K562 (cell line): ENCODE data around the gene IPO13. TPM values are rescaled to one million over a fixed set of nuclear protein-coding genes. Genes with fewer than 3 reads are reported as not detected.

ENCODE experiments used
- ARHGAP35 ChIP-seq: fragments of 450-650 bp; IDR thresholded peaks from 2 replicates; pipeline ENCODE4 v1.6.1; 2018; ENCODE audit not compliant: partially characterized antibody
- CEBPB ChIP-seq: fragments of 450-650 bp; IDR thresholded peaks from 2 replicates; pipeline ENCODE4 v1.6.1; 2016; ENCODE audit warnings: missing genetic modification characterization, missing compliant biosample characterization
- CREBBP ChIP-seq: IDR thresholded peaks from one replicate; pipeline ENCODE4 v1.6.1; 2012; ENCODE audit warnings: low read depth, mild to moderate bottlenecking, control low read depth, inconsistent platforms, low read length
- GATAD2A ChIP-seq: fragments of 450-650 bp; IDR thresholded peaks from 2 replicates; pipeline ENCODE4 v1.6.1; 2017
- KDM4B ChIP-seq, 2 experiments: fragments of 450-650 bp in 1 of 2; sonication (generic) in 1 of 2; IDR thresholded peaks; 2 replicates each; pipeline ENCODE4 v1.6.1; 2016 to 2017; ENCODE audit warnings: borderline replicate concordance in 2 of 2, antibody characterized with exemption in 1 of 2, low read depth in 1 of 2, mild to moderate bottlenecking in 1 of 2
- MTF1 ChIP-seq: fragments of 250-450 bp; sonication (Bioruptor Pico); IDR thresholded peaks from 2 replicates; pipeline ENCODE4 v1.9.0; 2021; ENCODE audit warnings: moderate library complexity, mild to moderate bottlenecking, inconsistent platforms, borderline replicate concordance
- NFYB ChIP-seq: IDR thresholded peaks from 2 replicates; pipeline ENCODE4 v1.6.1; 2011; ENCODE audit warnings: mild to moderate bottlenecking, moderate library complexity; ENCODE audit not compliant: insufficient read length; ENCODE audit errors: extremely low read depth
- NR4A1 ChIP-seq, 2 experiments: fragments of 250-450 bp in 1 of 2; fragments of 450-650 bp in 1 of 2; sonication (Bioruptor Pico) in 1 of 2; IDR thresholded peaks; 2 replicates each; pipeline versions ENCODE4 v1.4.0 to v1.6.1; 2016 to 2020; ENCODE audit warnings: mild to moderate bottlenecking in 2 of 2, missing compliant biosample characterization in 1 of 2, missing genetic modification characterization in 1 of 2, moderate library complexity in 1 of 2
- POLR2AphosphoS5 ChIP-seq: IDR thresholded peaks from 2 replicates; pipeline ENCODE4 v1.6.1; 2011; ENCODE audit warnings: mild to moderate bottlenecking, low read depth, low read length, moderate library complexity; ENCODE audit not compliant: control insufficient read depth, insufficient read depth
- PYGO2 ChIP-seq: fragments of 450-650 bp; IDR thresholded peaks from 2 replicates; pipeline ENCODE4 v1.6.1; 2016; ENCODE audit warnings: mild to moderate bottlenecking, missing genetic modification characterization, moderate library complexity, missing compliant biosample characterization
- SREBF1 ChIP-seq: fragments of 150-350 bp; IDR thresholded peaks from 2 replicates; pipeline ENCODE4 v1.6.1; 2014; ENCODE audit warnings: antibody characterized with exemption, low read depth, low read length, borderline replicate concordance
- SRF ChIP-seq, 2 experiments: fragments of 250-450, 450-650 bp in 1 of 2; sonication (Bioruptor Pico) in 1 of 2; sonication (generic) in 1 of 2; formaldehyde crosslinking; IDR thresholded peaks; 2 replicates each; pipeline versions ENCODE4 v1.5.0 to v1.5.1; 2020 to 2022; ENCODE audit warnings: mild to moderate bottlenecking in 1 of 2, missing genetic modification reagents in 1 of 2
- XRCC5 ChIP-seq: fragments of 200-400 bp; formaldehyde crosslinking; IDR thresholded peaks from 2 replicates; pipeline ENCODE4 v1.6.1; 2017; ENCODE audit warnings: low read depth, mild to moderate bottlenecking, low read length
- ZBTB8A ChIP-seq: fragments of 450-650 bp; IDR thresholded peaks from 2 replicates; pipeline ENCODE4 v1.6.1; 2018; ENCODE audit warnings: mild to moderate bottlenecking, moderate library complexity; ENCODE audit not compliant: partially characterized antibody
- ZNF696 ChIP-seq: fragments of 250-450 bp; sonication (Bioruptor Pico); conservative IDR thresholded peaks from 2 replicates; pipeline ENCODE4 v1.4.0; 2020; ENCODE audit warnings: mild to moderate bottlenecking, moderate library complexity
- polyA plus RNA-seq, 8 experiments: library from polyadenylated mRNA; depleted of rRNA in 4 of 8; stranded (reverse) in 5 of 8; unstranded in 3 of 8; fragments of >200 nt; fragmentation: Nextera tagmentation in 2 of 8; fragmentation: Illumina TruSeq in 1 of 8; extraction: Ambion mirVana in 2 of 8; extraction: Trizol in 1 of 8; gene quantifications; 2 replicates each; pipeline versions ENCODE4 v1.2.1 to v1.2.3, GENCODE V29; 2011 to 2014; ENCODE audit warnings: inconsistent platforms in 1 of 8, missing spikeins in 1 of 8
- total RNA-seq, 7 experiments: library from RNA; depleted of rRNA in 6 of 7; stranded (reverse); fragments of >200 nt in 6 of 7; fragmentation: Illumina TruSeq in 2 of 7; extraction: Trizol in 2 of 7; gene quantifications; 2 replicates each; pipeline versions ENCODE4 v1.2.1 to v1.2.3, GENCODE V29; 2011 to 2021; ENCODE audit warnings: low replicate concordance in 1 of 7
- TF ChIP-seq, protein P1 (sequence below), 2 experiments: IDR thresholded peaks; 2 replicates each; pipeline ENCODE4 v1.6.1; 2011; ENCODE audit warnings: borderline replicate concordance in 1 of 2, control low read depth in 1 of 2, low read depth in 1 of 2, low read length in 1 of 2, mild to moderate bottlenecking in 1 of 2, mixed read lengths in 1 of 2, moderate library complexity in 1 of 2; ENCODE audit not compliant: insufficient read depth in 1 of 2, insufficient read length in 1 of 2, poor library complexity in 1 of 2, severe bottlenecking in 1 of 2; ENCODE audit errors: extremely low read depth in 1 of 2
- TF ChIP-seq, protein P2 (sequence below): fragments of 450-650 bp; formaldehyde crosslinking; IDR thresholded peaks from 2 replicates; pipeline ENCODE4 v1.4.0; 2020; ENCODE audit warnings: mild to moderate bottlenecking, mixed read lengths
- TF ChIP-seq, protein P3 (sequence below), 2 experiments: IDR thresholded peaks; 2 replicates each; pipeline ENCODE4 v1.6.1; 2012; ENCODE audit warnings: improper control_type of control experiment in 2 of 2, low read depth in 2 of 2, low read length in 2 of 2, borderline replicate concordance in 1 of 2
- TF ChIP-seq, protein P4 (sequence below): fragments of 250-450 bp; sonication (Bioruptor Pico); IDR thresholded peaks from 2 replicates; pipeline ENCODE4 v1.8.0; 2021; ENCODE audit warnings: borderline replicate concordance, mild to moderate bottlenecking, moderate library complexity; ENCODE audit not compliant: poor library complexity, severe bottlenecking

IPO13 gene
- total and polyA plus RNA-seq, 9 of the 15 experiments (the other 6 are each of a cell fraction or from before 2014, with no cell fraction given), result 7.0 to 30.8 (median 16.2) TPM

DNA sequence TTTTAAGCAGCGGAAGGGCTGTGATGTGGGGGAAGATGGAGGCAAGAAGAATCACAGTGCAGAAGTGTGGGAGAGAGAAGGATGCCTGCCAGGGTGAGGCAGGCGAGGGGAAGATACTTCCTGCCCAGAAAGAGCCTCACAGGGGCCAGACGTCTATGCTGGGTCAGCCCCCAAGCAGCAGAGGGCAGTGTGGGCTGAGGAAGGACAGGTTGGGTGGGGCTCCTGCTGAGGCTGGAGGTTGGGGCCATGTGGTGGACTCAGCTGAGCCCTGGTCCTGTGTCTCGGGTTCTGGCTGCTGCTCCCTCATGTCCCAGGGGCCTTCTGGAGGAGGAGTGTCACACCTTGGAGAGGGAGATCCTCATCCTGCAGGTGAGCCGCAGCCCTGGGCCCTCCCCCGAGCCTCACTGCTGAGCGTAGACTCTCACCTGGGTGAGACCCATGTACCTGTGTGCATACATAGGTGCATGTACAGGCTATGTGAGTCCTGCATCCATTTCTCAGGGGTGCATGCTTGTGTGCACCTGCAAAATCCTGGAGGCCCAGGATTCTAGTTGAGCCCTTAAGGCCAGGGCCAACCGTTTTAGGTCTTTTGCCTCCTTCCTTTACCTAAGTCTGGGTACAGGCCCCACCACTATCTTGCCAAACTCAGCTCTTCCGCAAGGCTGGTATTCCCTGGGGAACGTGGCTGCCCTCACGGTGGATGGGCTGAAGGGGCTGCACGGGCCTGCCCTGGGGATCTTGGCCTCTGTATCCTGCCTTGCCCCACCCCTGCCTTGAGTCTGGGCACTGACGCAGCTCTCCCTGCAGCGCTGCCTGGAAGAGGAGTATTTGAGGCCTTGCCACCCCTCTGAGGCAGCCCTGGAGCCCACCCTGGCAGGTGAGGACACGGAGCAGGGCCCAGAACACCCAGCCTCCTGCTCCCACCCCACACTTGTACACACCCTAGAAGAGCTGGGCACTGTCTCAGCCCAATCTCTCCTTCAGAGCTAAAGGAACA is 48.3 kb downstream of the IPO13 start (continued):
- TF ChIP-seq ZBTB8A, result no peak
- no peak for TF ChIP-seq KDM4B (IDR thresholded peaks at IDR 0.05; ENCODE audit: borderline replicate concordance in 2 of 2, low read depth in 1 of 2)
- TF ChIP-seq NFYB, result no peak
- TF ChIP-seq ZNF696 (CRISPR knock-in tag), result no peak
- no peak for TF ChIP-seq CREBBP
- TF ChIP-seq NR4A1 (CRISPR knock-in tag; IDR thresholded peaks at IDR 0.05), result no peak
- no peak for TF ChIP-seq NR4A1 (tag; IDR thresholded peaks at IDR 0.05)
- TF ChIP-seq MTF1 (CRISPR knock-in tag), result no peak
- TF ChIP-seq, protein P1, sequence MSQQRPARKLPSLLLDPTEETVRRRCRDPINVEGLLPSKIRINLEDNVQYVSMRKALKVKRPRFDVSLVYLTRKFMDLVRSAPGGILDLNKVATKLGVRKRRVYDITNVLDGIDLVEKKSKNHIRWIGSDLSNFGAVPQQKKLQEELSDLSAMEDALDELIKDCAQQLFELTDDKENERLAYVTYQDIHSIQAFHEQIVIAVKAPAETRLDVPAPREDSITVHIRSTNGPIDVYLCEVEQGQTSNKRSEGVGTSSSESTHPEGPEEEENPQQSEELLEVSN (IDR thresholded peaks at IDR 0.05; ENCODE audit: borderline replicate concordance in 1 of 2, extremely low read depth in 1 of 2, insufficient read depth in 1 of 2, insufficient read length in 1 of 2, low read depth in 1 of 2, low read length in 1 of 2, poor library complexity in 1 of 2, severe bottlenecking in 1 of 2), result peak in 1 of 2 experiments; percentile 9
- TF ChIP-seq PYGO2 (tag), result no peak
- no peak for TF ChIP-seq ARHGAP35
- no peak for TF ChIP-seq POLR2AphosphoS5
- no peak for TF ChIP-seq SRF (CRISPR knock-in tag; IDR thresholded peaks at IDR 0.05)
- no peak for TF ChIP-seq GATAD2A
- no peak for TF ChIP-seq CEBPB (tag)
- TF ChIP-seq, protein P2, sequence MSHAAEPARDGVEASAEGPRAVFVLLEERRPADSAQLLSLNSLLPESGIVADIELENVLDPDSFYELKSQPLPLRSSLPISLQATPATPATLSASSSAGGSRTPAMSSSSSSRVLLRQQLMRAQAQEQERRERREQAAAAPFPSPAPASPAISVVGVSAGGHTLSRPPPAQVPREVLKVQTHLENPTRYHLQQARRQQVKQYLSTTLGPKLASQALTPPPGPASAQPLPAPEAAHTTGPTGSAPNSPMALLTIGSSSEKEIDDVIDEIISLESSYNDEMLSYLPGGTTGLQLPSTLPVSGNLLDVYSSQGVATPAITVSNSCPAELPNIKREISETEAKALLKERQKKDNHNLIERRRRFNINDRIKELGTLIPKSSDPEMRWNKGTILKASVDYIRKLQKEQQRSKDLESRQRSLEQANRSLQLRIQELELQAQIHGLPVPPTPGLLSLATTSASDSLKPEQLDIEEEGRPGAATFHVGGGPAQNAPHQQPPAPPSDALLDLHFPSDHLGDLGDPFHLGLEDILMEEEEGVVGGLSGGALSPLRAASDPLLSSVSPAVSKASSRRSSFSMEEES (CRISPR knock-in tag), result no peak
- TF ChIP-seq, protein P3, sequence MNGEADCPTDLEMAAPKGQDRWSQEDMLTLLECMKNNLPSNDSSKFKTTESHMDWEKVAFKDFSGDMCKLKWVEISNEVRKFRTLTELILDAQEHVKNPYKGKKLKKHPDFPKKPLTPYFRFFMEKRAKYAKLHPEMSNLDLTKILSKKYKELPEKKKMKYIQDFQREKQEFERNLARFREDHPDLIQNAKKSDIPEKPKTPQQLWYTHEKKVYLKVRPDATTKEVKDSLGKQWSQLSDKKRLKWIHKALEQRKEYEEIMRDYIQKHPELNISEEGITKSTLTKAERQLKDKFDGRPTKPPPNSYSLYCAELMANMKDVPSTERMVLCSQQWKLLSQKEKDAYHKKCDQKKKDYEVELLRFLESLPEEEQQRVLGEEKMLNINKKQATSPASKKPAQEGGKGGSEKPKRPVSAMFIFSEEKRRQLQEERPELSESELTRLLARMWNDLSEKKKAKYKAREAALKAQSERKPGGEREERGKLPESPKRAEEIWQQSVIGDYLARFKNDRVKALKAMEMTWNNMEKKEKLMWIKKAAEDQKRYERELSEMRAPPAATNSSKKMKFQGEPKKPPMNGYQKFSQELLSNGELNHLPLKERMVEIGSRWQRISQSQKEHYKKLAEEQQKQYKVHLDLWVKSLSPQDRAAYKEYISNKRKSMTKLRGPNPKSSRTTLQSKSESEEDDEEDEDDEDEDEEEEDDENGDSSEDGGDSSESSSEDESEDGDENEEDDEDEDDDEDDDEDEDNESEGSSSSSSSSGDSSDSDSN (IDR thresholded peaks at IDR 0.05; ENCODE audit: borderline replicate concordance in 1 of 2, low read depth in 2 of 2, low read length in 2 of 2), result 0 out of 4 replicates have a peak, but pooled peaks of 1 of the 2 experiments have one; percentile 27
- no peak for TF ChIP-seq SREBF1
- TF ChIP-seq, protein P4, sequence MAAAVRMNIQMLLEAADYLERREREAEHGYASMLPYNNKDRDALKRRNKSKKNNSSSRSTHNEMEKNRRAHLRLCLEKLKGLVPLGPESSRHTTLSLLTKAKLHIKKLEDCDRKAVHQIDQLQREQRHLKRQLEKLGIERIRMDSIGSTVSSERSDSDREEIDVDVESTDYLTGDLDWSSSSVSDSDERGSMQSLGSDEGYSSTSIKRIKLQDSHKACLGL (CRISPR knock-in tag), result no peak
- peak; percentile 62; the same call in 1 of the 2 replicates for TF ChIP-seq XRCC5
